HepG2 (cell line): ENCODE measurements around the gene MFAP5. TPM values are rescaled to one million over a fixed set of nuclear protein-coding genes. Genes with fewer than 3 reads are reported as not detected.

Source experiments
- ATAC-seq: fragments of 200-7000 bp; cut with Tn5 transposase; 3 replicates; pipeline ENCODE4 v1.9.1; 2020; ENCODE audit warnings: mild to moderate bottlenecking, moderate library complexity
- BruUV-seq: library from RNA; stranded (reverse); fragments of 400-500 nt; replicated peaks from 2 replicates; lab custom pipeline; 2021; lab: Mats Ljungman, UMichigan
- CTCF ChIA-PET: fragments of 300-600 bp; formaldehyde crosslinking; extraction: SDS; loops from one replicate; lab custom pipeline; 2021; ENCODE audit warnings: low total read pairs, inconsistent platforms, low intra/inter-chr PET ratio; lab: Yijun Ruan, JAX
- POLR2A ChIA-PET: fragments of 350-600 bp; sonication (Branson Sonifier 250); formaldehyde crosslinking; loops from one replicate; lab custom pipeline; 2020; ENCODE audit warnings: antibody characterized with exemption, inconsistent platforms; lab: Yijun Ruan, JAX
- DNase-seq: peaks from one replicate; pipeline ENCODE4 v3.0.0-alpha.2; 2015; ENCODE audit warnings: low spot score
- FAIRE-seq: peaks from 3 replicates; lab custom pipeline; 2011; peaks lifted over from hg19 to GRCh38; lab: Jason Lieb, UNC
- H2AFZ ChIP-seq: one replicate; pipeline ENCODE4 v1.6.1; 2011; ENCODE audit warnings: low read length, inconsistent platforms
- H3K27ac ChIP-seq: fragments of 300-600 bp; 3 replicates; pipeline ENCODE4 v1.8.0; 2011; ENCODE audit warnings: mixed run types, mild to moderate bottlenecking, mixed read lengths, low read length, inconsistent platforms; ENCODE audit not compliant: insufficient read depth; ENCODE audit errors: extremely low read length
- H3K27me3 ChIP-seq, 2 experiments: fragments of 200-600 bp in 1 of 2; 2 replicates in 1 of 2; 3 replicates in 1 of 2; pipeline versions ENCODE4 v1.6.0 to v1.8.0; 2011; ENCODE audit warnings: low read length in 2 of 2, mild to moderate bottlenecking in 2 of 2, moderate library complexity in 2 of 2, inconsistent platforms in 1 of 2; ENCODE audit not compliant: insufficient read depth in 2 of 2, control insufficient read depth in 1 of 2
- H3K36me3 ChIP-seq, 2 experiments: fragments of 200-600 bp in 1 of 2; replicated peaks in 1 of 2; 2 replicates in 1 of 2; 3 replicates in 1 of 2; pipeline versions ENCODE4 v1.5.1 to v1.8.0; 2011; ENCODE audit warnings: low read length in 2 of 2, inconsistent platforms in 1 of 2; ENCODE audit not compliant: insufficient read depth in 2 of 2, control insufficient read depth in 1 of 2
- H3K4me1 ChIP-seq: 2 replicates; pipeline ENCODE4 v1.5.1; 2012; ENCODE audit warnings: low read length, inconsistent platforms; ENCODE audit not compliant: insufficient read depth
- H3K4me2 ChIP-seq: 2 replicates; pipeline ENCODE4 v1.6.0; 2011; ENCODE audit warnings: low read depth, low read length, inconsistent platforms
- H3K4me3 ChIP-seq, 3 experiments: fragments of 200-600 bp in 1 of 3; sonication (generic), shearing (Covaris generic) in 1 of 3; replicated peaks in 1 of 3; 2 replicates each; pipeline ENCODE4 v1.5.1; 2011 to 2016; ENCODE audit warnings: low read length in 3 of 3, inconsistent platforms in 2 of 3, low read depth in 2 of 3, mild to moderate bottlenecking in 2 of 3, control low read depth in 1 of 3, mixed read lengths in 1 of 3; ENCODE audit not compliant: insufficient read depth in 1 of 3
- H3K79me2 ChIP-seq: one replicate; pipeline ENCODE4 v1.6.1; 2011; ENCODE audit warnings: low read length, inconsistent platforms; ENCODE audit not compliant: insufficient read depth
- H3K9ac ChIP-seq: 2 replicates; pipeline ENCODE4 v1.6.0; 2011; ENCODE audit warnings: mild to moderate bottlenecking, low read depth, low read length, inconsistent platforms; ENCODE audit not compliant: insufficient read depth
- H3K9me3 ChIP-seq: 2 replicates; pipeline ENCODE4 v1.5.1; 2012; ENCODE audit warnings: mild to moderate bottlenecking, low read length
- H4K20me1 ChIP-seq: 2 replicates; pipeline ENCODE4 v1.6.0; 2011; ENCODE audit warnings: inconsistent platforms, mild to moderate bottlenecking, low read length, moderate library complexity; ENCODE audit not compliant: insufficient read depth
- MZF1 ChIP-seq: sonication (generic); formaldehyde crosslinking; IDR thresholded peaks from 2 replicates; pipeline ENCODE4 v1.8.1; 2023; ENCODE audit warnings: mild to moderate bottlenecking, missing genetic modification reagents, borderline replicate concordance
- NR2F6 ChIP-seq, 2 experiments: IDR thresholded peaks; 2 replicates each; pipeline ENCODE4 v1.6.1; 2016; ENCODE audit warnings: antibody characterized with exemption in 1 of 2, mild to moderate bottlenecking in 1 of 2
- SMARCE1 ChIP-seq: fragments of 450-650 bp; IDR thresholded peaks from 2 replicates; pipeline ENCODE4 v1.6.1; 2017; ENCODE audit warnings: borderline replicate concordance
- U2AF2 ChIP-seq: fragments of 200-400 bp; formaldehyde crosslinking; IDR thresholded peaks from 2 replicates; pipeline ENCODE4 v1.6.1; 2017; ENCODE audit warnings: low read depth, mild to moderate bottlenecking, low read length
- ZNF354B ChIP-seq: sonication (generic); formaldehyde crosslinking; IDR thresholded peaks from 2 replicates; pipeline ENCODE4 v1.8.0; 2022; ENCODE audit warnings: mild to moderate bottlenecking, missing genetic modification reagents
- ZNF644 ChIP-seq: IDR thresholded peaks from 2 replicates; pipeline ENCODE4 v1.6.1; 2016; ENCODE audit warnings: low read depth
- ZNF737 ChIP-seq: sonication (generic); formaldehyde crosslinking; IDR thresholded peaks from 2 replicates; pipeline ENCODE4 v1.5.0; 2020; ENCODE audit warnings: missing genetic modification reagents, mild to moderate bottlenecking, borderline replicate concordance
- ZNF782 ChIP-seq: sonication (generic); formaldehyde crosslinking; IDR thresholded peaks from 2 replicates; pipeline ENCODE4 v1.4.0; 2020; ENCODE audit warnings: missing genetic modification reagents, mild to moderate bottlenecking, borderline replicate concordance
- WGBS: methylation state at CpG from one replicate; pipeline ENCODE4 v1.1.6; 2017; ENCODE audit warnings: low lambda C conversion rate; 5-methylcytosine and 5-hydroxymethylcytosine counted together
- in situ Hi-C: cut with HindIII; loops from 2 replicates; pipeline ENCODE4 v1.10.0; 2017; ENCODE audit warnings: low pct_unique_long_range_greater_than_20kb; ENCODE audit not compliant: extremely low pct_ligation_motif_present
- intact Hi-C: fragments of 100-400 bp; cut with micrococcal nuclease; formaldehyde crosslinking; loops from one replicate; pipeline ENCODE4 v1.10.0; 2022; ENCODE audit not compliant: unreplicated experiment
- polyA plus RNA-seq, 8 experiments: library from polyadenylated mRNA; depleted of rRNA in 3 of 8; stranded (reverse) in 7 of 8; unstranded in 1 of 8; fragments of >200 nt; fragmentation: Illumina TruSeq in 4 of 8; extraction: Trizol in 4 of 8; gene quantifications; 2 replicates each; pipeline versions ENCODE4 v1.2.1 to v1.2.3, GENCODE V29; 2011 to 2016; ENCODE audit warnings: low read depth in 4 of 8, missing spikeins in 1 of 8, mixed read lengths in 1 of 8; ENCODE audit not compliant: insufficient read depth in 1 of 8
- total RNA-seq, 5 experiments: library from RNA; depleted of rRNA; stranded (reverse); fragments of >200 nt; fragmentation: Illumina TruSeq; extraction: Trizol; gene quantifications; 2 replicates each; pipeline ENCODE4 v1.2.3, GENCODE V29; 2016; ENCODE audit warnings: low read depth in 1 of 5
- TF ChIP-seq, protein P1 (sequence below): sonication (generic); formaldehyde crosslinking; IDR thresholded peaks from 2 replicates; pipeline ENCODE4 v1.5.0; 2020; ENCODE audit warnings: missing genetic modification reagents, mild to moderate bottlenecking, borderline replicate concordance
- TF ChIP-seq, protein P2 (sequence below): sonication (generic); formaldehyde crosslinking; IDR thresholded peaks from 2 replicates; pipeline ENCODE4 v1.9.0; 2021; ENCODE audit warnings: mild to moderate bottlenecking, missing genetic modification reagents
- TF ChIP-seq, protein P3 (sequence below): sonication (generic); formaldehyde crosslinking; IDR thresholded peaks from 2 replicates; pipeline ENCODE4 v1.4.0; 2020; ENCODE audit warnings: low read depth, mild to moderate bottlenecking, missing genetic modification reagents

MFAP5 gene
- total and polyA plus RNA-seq, 2 of the 13 experiments (the other 11 are each of a cell fraction or from before 2014, with no cell fraction given) = 0.07 TPM; not detected in 1

DNA sequence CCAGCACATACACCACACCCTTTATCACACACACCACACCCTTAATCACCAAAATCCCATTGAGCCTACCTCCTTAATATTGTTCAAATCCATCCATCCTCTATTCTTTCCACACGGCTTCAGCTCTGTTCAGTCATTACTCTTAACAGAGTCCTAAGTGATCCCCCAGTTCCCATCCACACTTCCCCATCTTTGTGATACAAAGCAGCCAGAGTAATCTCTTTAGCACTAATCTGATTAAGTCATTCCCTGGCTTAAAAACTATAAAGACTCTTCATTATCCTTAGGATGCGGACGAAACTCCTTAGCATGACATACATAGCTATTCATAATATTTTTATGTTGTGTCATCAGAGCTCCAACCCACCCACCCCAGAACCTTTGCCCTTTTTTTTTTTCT, 14.7 kb upstream of the MFAP5 start:
- Histone ChIP-seq H3K4me1 (no peaks in the 10 kb centered on the region), H3K79me2 (no peaks in the 10 kb centered on the region), H3K27ac (no peak overlapping the region), H3K4me2 (no peak overlapping the region), H3K36me3 (no peaks in the 10 kb centered on the region), H2AFZ (no peak overlapping the region), H4K20me1 (no peaks in the 10 kb centered on the region), H3K27me3 (peaks cover 0 to 2% of the 10 kb centered on the region in 2 experiments; a peak in 1 of 5 replicates), H3K9ac (no peak overlapping the region), H3K9me3 (no peaks in the 10 kb centered on the region)
- in situ Hi-C loops = no loop called here
- intact Hi-C loops = no loop called here
- WGBS = 62% methylated on average over 3 of the region's 3 CpGs
- no peak for ATAC-seq
- POLR2A ChIA-PET = no interaction called here
- CTCF ChIA-PET = no interaction called here
- TF ChIP-seq, protein P1, sequence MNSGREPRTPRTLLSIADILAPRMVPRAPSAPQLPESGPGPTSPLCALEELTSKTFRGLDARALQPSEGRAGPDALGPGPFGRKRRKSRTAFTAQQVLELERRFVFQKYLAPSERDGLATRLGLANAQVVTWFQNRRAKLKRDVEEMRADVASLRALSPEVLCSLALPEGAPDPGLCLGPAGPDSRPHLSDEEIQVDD (CRISPR knock-in tag) = no peak
- no peak for TF ChIP-seq U2AF2
- no peak for TF ChIP-seq ZNF782 (CRISPR knock-in tag)
- TF ChIP-seq ZNF644 = no peak
- no peak for TF ChIP-seq ZNF737
- TF ChIP-seq MZF1 = no peak
- TF ChIP-seq, protein P2, sequence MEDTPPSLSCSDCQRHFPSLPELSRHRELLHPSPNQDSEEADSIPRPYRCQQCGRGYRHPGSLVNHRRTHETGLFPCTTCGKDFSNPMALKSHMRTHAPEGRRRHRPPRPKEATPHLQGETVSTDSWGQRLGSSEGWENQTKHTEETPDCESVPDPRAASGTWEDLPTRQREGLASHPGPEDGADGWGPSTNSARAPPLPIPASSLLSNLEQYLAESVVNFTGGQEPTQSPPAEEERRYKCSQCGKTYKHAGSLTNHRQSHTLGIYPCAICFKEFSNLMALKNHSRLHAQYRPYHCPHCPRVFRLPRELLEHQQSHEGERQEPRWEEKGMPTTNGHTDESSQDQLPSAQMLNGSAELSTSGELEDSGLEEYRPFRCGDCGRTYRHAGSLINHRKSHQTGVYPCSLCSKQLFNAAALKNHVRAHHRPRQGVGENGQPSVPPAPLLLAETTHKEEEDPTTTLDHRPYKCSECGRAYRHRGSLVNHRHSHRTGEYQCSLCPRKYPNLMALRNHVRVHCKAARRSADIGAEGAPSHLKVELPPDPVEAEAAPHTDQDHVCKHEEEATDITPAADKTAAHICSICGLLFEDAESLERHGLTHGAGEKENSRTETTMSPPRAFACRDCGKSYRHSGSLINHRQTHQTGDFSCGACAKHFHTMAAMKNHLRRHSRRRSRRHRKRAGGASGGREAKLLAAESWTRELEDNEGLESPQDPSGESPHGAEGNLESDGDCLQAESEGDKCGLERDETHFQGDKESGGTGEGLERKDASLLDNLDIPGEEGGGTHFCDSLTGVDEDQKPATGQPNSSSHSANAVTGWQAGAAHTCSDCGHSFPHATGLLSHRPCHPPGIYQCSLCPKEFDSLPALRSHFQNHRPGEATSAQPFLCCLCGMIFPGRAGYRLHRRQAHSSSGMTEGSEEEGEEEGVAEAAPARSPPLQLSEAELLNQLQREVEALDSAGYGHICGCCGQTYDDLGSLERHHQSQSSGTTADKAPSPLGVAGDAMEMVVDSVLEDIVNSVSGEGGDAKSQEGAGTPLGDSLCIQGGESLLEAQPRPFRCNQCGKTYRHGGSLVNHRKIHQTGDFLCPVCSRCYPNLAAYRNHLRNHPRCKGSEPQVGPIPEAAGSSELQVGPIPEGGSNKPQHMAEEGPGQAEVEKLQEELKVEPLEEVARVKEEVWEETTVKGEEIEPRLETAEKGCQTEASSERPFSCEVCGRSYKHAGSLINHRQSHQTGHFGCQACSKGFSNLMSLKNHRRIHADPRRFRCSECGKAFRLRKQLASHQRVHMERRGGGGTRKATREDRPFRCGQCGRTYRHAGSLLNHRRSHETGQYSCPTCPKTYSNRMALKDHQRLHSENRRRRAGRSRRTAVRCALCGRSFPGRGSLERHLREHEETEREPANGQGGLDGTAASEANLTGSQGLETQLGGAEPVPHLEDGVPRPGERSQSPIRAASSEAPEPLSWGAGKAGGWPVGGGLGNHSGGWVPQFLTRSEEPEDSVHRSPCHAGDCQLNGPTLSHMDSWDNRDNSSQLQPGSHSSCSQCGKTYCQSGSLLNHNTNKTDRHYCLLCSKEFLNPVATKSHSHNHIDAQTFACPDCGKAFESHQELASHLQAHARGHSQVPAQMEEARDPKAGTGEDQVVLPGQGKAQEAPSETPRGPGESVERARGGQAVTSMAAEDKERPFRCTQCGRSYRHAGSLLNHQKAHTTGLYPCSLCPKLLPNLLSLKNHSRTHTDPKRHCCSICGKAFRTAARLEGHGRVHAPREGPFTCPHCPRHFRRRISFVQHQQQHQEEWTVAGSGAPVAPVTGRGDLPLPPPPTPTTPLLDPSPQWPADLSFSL (CRISPR knock-in tag) = no peak
- no peak for TF ChIP-seq NR2F6 (IDR thresholded peaks at IDR 0.05)
- no peak for TF ChIP-seq NR2F6 (CRISPR knock-in tag; IDR thresholded peaks at IDR 0.05)
- no peak for TF ChIP-seq ZNF354B (CRISPR knock-in tag)
- TF ChIP-seq, protein P3, sequence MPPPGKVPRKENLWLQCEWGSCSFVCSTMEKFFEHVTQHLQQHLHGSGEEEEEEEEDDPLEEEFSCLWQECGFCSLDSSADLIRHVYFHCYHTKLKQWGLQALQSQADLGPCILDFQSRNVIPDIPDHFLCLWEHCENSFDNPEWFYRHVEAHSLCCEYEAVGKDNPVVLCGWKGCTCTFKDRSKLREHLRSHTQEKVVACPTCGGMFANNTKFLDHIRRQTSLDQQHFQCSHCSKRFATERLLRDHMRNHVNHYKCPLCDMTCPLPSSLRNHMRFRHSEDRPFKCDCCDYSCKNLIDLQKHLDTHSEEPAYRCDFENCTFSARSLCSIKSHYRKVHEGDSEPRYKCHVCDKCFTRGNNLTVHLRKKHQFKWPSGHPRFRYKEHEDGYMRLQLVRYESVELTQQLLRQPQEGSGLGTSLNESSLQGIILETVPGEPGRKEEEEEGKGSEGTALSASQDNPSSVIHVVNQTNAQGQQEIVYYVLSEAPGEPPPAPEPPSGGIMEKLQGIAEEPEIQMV = no peak
- no peak for TF ChIP-seq SMARCE1
- TF ChIP-seq, all 625 proteins: peak for 0
- DNase-seq = no peak
- BruUV-seq = no TSS peak
- FAIRE-seq = no peak
- H3K4me3 ChIP-seq = no peak overlapping the region
